PC-9 (cell line): ENCODE results near the gene CASP3. TPM values are rescaled to one million over a fixed set of nuclear protein-coding genes. Genes with fewer than 3 reads are reported as not detected.
"Not testable (repeated sequence)": the region's sequence is repeated elsewhere in the genome, so short reads cannot be mapped to it uniquely, and the experiment has no call there.

ENCODE experiments used
- BruUV-seq: library from RNA; stranded (reverse); fragments of 400-500 nt; replicated peaks from 2 replicates; lab custom pipeline; 2021; lab: Mats Ljungman, UMichigan
- CTCF ChIA-PET: fragments of 300-600 bp; sonication (Branson Sonifier 250); formaldehyde crosslinking; loops from one replicate; lab custom pipeline; 2022; ENCODE audit warnings: antibody characterized with exemption; lab: Charles Lee
- POLR2A ChIA-PET: fragments of 300-600 bp; sonication (Branson Sonifier 250); formaldehyde crosslinking; loops from one replicate; lab custom pipeline; 2022; ENCODE audit warnings: antibody characterized with exemption; ENCODE audit not compliant: unreplicated experiment; lab: Charles Lee
- DNase-seq, 2 experiments: peaks; one replicate each; pipeline versions ENCODE4 v3.0.0 to v3.0.0-alpha.2; 2015 to 2022; ENCODE audit warnings: mixed read lengths in 1 of 2
- H2AFZ ChIP-seq: fragments of 200-600 bp; sonication (generic); 2 replicates; pipeline ENCODE4 v1.8.1; 2017; ENCODE audit warnings: antibody characterized with exemption
- H3F3A ChIP-seq: fragments of 200-600 bp; sonication (generic); 2 replicates; pipeline ENCODE4 v1.8.1; 2017; ENCODE audit warnings: antibody characterized with exemption, mild to moderate bottlenecking, low read depth; ENCODE audit not compliant: insufficient read depth
- H3K27ac ChIP-seq: fragments of 200-600 bp; sonication (generic); 2 replicates; pipeline ENCODE4 v1.6.1; 2016; ENCODE audit warnings: mixed run types
- H3K27me3 ChIP-seq: fragments of 200-600 bp; sonication (generic); 2 replicates; pipeline ENCODE4 v1.6.1; 2016; ENCODE audit warnings: low read depth, mixed run types; ENCODE audit not compliant: insufficient read depth
- H3K36me3 ChIP-seq: fragments of 200-600 bp; sonication (generic); 2 replicates; pipeline ENCODE4 v1.6.1; 2016; ENCODE audit warnings: low read depth, mixed run types
- H3K4me1 ChIP-seq: fragments of 200-600 bp; sonication (generic); replicated peaks from 2 replicates; pipeline ENCODE4 v1.6.1; 2016; ENCODE audit warnings: mixed run types; ENCODE audit not compliant: insufficient read depth
- H3K4me2 ChIP-seq: fragments of 200-600 bp; sonication (generic); 2 replicates; pipeline ENCODE4 v1.6.1; 2017; ENCODE audit warnings: mixed run types
- H3K4me3 ChIP-seq: fragments of 200-600 bp; sonication (generic); 2 replicates; pipeline ENCODE4 v1.6.1; 2016; ENCODE audit warnings: mixed run types
- H3K79me2 ChIP-seq: fragments of 200-600 bp; sonication (generic); 2 replicates; pipeline ENCODE4 v1.6.1; 2017; ENCODE audit warnings: low read depth, mixed run types
- H3K9me2 ChIP-seq: fragments of 200-600 bp; sonication (generic); 2 replicates; pipeline ENCODE4 v1.8.1; 2017; ENCODE audit warnings: mild to moderate bottlenecking; ENCODE audit not compliant: insufficient read depth
- H3K9me3 ChIP-seq: fragments of 200-600 bp; sonication (generic); 2 replicates; pipeline ENCODE4 v1.8.1; 2016; ENCODE audit warnings: low read depth; ENCODE audit not compliant: insufficient read depth
- H4K20me1 ChIP-seq: fragments of 200-600 bp; sonication (generic); 2 replicates; pipeline ENCODE4 v1.8.1; 2017; ENCODE audit not compliant: insufficient read depth
- EZH2 ChIP-seq: fragments of 200-600 bp; sonication (generic); IDR thresholded peaks from 2 replicates; pipeline ENCODE4 v1.8.0; 2017; ENCODE audit warnings: antibody characterized with exemption, low read depth
- intact Hi-C: fragments of 100-400 bp; cut with micrococcal nuclease; formaldehyde crosslinking; loops from one replicate; pipeline ENCODE4 v1.10.0; 2022; ENCODE audit not compliant: unreplicated experiment
- total RNA-seq: library from RNA; stranded (reverse); gene quantifications from 2 replicates; pipeline ENCODE4 v1.2.3, GENCODE V29; 2021
- TF ChIP-seq, protein P1 (sequence below): fragments of 200-600 bp; sonication (generic); conservative IDR thresholded peaks from 2 replicates; pipeline ENCODE4 v1.6.1; 2017; ENCODE audit warnings: mixed run types, antibody characterized with exemption, mild to moderate bottlenecking, moderate library complexity

Gene CASP3
- total RNA-seq, 1 experiment from 2014 or later: 35.7 TPM

DNA sequence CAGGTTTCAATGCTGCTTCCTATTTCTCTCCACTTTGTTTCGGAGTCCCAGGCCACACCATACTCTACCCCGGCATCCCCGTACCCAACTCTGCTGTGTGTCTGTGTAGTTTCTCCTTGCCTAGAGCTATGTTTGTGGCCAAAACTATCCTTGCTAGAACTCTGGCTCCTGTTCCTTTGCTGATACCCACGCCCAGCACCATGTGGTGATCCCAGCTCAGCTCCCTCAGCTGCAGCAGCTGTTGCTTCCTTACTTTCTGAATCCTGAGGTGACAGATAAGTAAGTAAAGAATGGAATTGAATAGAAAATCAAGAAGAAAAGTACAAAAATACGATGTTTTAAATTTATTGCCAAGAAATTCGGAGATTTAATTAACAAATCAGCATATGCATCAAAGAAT, 55.8 kb downstream of the CASP3 start:
- no peaks in the 10 kb centered on the region for H3K9me2 ChIP-seq
- ChIA-PET CTCF (no interaction called here), POLR2A (no interaction called here)
- intact Hi-C loops: no loop called here
- H3K36me3 ChIP-seq: no peaks in the 10 kb centered on the region
- H3K4me2 ChIP-seq: no peak overlapping the region
- TF ChIP-seq, protein P1, sequence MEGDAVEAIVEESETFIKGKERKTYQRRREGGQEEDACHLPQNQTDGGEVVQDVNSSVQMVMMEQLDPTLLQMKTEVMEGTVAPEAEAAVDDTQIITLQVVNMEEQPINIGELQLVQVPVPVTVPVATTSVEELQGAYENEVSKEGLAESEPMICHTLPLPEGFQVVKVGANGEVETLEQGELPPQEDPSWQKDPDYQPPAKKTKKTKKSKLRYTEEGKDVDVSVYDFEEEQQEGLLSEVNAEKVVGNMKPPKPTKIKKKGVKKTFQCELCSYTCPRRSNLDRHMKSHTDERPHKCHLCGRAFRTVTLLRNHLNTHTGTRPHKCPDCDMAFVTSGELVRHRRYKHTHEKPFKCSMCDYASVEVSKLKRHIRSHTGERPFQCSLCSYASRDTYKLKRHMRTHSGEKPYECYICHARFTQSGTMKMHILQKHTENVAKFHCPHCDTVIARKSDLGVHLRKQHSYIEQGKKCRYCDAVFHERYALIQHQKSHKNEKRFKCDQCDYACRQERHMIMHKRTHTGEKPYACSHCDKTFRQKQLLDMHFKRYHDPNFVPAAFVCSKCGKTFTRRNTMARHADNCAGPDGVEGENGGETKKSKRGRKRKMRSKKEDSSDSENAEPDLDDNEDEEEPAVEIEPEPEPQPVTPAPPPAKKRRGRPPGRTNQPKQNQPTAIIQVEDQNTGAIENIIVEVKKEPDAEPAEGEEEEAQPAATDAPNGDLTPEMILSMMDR: no peak
- TF ChIP-seq EZH2: no peak
- no peak overlapping the region for H3K27ac ChIP-seq
- no peaks in the 10 kb centered on the region for H4K20me1 ChIP-seq
- DNase-seq: no peak
- H2AFZ ChIP-seq: no peak overlapping the region
- 0 out of 2 replicates have a peak, but pooled peaks cover 12% of the 10 kb centered on the region for H3F3A ChIP-seq
- peaks cover 4% of the 10 kb centered on the region; the same call in 1 of the 2 replicates for H3K4me1 ChIP-seq
- H3K4me3 ChIP-seq: no peak overlapping the region
- H3K27me3 ChIP-seq: no peaks in the 10 kb centered on the region
- no peaks in the 10 kb centered on the region for H3K79me2 ChIP-seq
- BruUV-seq: no TSS peak
- H3K9me3 ChIP-seq: no peaks in the 10 kb centered on the region

DNA sequence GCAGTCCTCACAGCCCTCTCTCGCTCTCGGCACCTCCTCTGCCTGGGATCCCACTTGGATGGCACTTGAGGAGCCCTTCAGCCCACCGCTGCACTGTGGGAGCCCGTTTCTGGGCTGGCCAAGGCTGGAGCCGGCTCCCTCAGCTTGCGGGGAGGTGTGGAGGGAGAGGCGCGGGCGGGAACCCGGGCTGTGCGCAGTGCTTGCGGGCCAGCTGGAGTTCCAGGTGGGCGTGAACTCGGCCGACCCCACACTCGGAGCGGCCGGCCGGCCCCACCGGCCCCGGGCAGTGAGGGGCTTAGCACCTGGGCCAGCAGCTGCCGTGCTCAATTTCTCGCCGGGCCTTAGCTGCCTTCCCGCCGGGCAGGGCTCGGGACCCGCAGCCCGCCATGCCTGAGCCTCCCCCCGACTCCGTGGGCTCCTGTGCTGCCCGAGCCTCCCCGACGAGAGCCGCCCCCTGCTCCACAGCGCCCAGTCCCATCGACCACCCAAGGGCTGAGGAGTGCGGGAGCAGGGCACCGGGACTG, 57.4 kb downstream of the CASP3 start:
- H3K9me2 ChIP-seq, H2AFZ ChIP-seq, intact Hi-C loops, H3K36me3 ChIP-seq, H3K27me3 ChIP-seq, H3K9me3 ChIP-seq, BruUV-seq, H3K27ac ChIP-seq, H4K20me1 ChIP-seq, DNase-seq, H3K4me3 ChIP-seq, H3K4me2 ChIP-seq, H3K79me2 ChIP-seq, H3F3A ChIP-seq, H3K4me1 ChIP-seq, POLR2A ChIA-PET: not testable (repeated sequence)
- CTCF ChIA-PET: interaction anchor here (0.6 kb wide), 1 partner anchor 59 kb away, joined by 4 read pairs; no protein-coding TSS in a partner anchor

DNA sequence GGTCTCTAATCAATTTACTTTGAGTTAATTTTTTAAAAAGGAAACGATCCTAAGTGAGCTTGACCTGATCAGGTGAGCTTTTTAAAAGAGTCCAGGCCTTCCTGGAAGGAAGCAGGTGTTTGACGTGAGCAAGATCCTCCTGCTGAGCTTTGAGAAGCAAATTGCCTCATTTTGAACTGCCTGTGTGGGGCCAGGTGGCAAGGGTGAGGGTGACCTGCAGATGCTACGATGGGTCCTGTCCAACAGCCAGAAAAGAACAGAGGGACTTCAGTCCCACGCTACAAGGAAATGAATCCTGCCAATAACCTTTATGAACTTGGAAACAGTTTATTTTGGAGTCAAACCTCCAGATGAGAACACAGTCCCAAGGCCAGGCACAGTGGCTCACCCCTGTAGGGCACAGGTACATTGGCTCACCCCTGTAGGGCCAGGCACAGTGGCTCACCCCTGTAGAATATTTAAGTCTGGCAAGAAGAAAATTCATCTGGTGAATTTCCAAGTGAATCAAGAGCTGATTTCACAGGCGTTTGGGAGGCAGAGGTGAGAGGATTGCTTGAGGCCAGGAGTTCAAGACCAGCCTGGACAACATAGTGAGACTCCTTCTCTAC, 58.1 kb downstream of the CASP3 start:
- intact Hi-C loops: no loop called here
- H3K9me2 ChIP-seq: no peaks in the 10 kb centered on the region
- no peaks in the 10 kb centered on the region for H3K9me3 ChIP-seq
- no peak for DNase-seq
- no peaks in the 10 kb centered on the region for H3K27me3 ChIP-seq
- CTCF ChIA-PET: interaction anchor here (0.6 kb wide), 1 partner anchor 59 kb away, joined by 4 read pairs; no protein-coding TSS in a partner anchor
- no peaks in the 10 kb centered on the region for H3K36me3 ChIP-seq
- H3K27ac ChIP-seq: no peak overlapping the region
- no peak overlapping the region for H3K4me3 ChIP-seq
- H3K79me2 ChIP-seq: no peaks in the 10 kb centered on the region
- POLR2A ChIA-PET: no interaction called here
- TF ChIP-seq, protein P1: no peak
- TF ChIP-seq EZH2: no peak
- no TSS peak for BruUV-seq
- H2AFZ ChIP-seq: no peak overlapping the region
- H3F3A ChIP-seq: 0 out of 2 replicates have a peak, but pooled peaks cover under 1% of the 10 kb centered on the region
- no peaks in the 10 kb centered on the region for H3K4me1 ChIP-seq
- H4K20me1 ChIP-seq: no peaks in the 10 kb centered on the region
- no peak overlapping the region for H3K4me2 ChIP-seq
